Sigmoid colon (tissue), 4 donors: Measurements from ENCODE around the gene TNNI2.

ENCODE experiments used
- CTCF ChIP-seq, 4 experiments: fragments of 450-650 bp in 3 of 4; fragments of 200-600 bp in 1 of 4; IDR thresholded peaks; one replicate each; pipeline ENCODE4 v1.5.1; 2016 to 2019; ENCODE audit warnings: antibody characterized with exemption in 4 of 4, mild to moderate bottlenecking in 3 of 4, moderate library complexity in 2 of 4
- EP300 ChIP-seq, 4 donors: sonication (generic); formaldehyde crosslinking; IDR thresholded peaks; one replicate each; pipeline ENCODE4 v1.6.1; 2017; ENCODE audit warnings: antibody characterized with exemption in 4 of 4
- POLR2A ChIP-seq, 2 donors: fragments of 450-650 bp; IDR thresholded peaks; one replicate each; pipeline ENCODE4 v1.6.1; 2016; ENCODE audit warnings: antibody characterized with exemption in 2 of 2, mild to moderate bottlenecking in 2 of 2, moderate library complexity in 2 of 2
- POLR2AphosphoS5 ChIP-seq, 4 donors: sonication (generic); formaldehyde crosslinking; IDR thresholded peaks; one replicate each; pipeline ENCODE4 v1.6.1; 2017; ENCODE audit warnings: antibody characterized with exemption in 4 of 4

GRCh38 chr11:1863352-1864216, 24.8 kb downstream of the TNNI2 start:
- TF ChIP-seq CTCF (IDR thresholded peaks at IDR 0.05) (no peak), POLR2AphosphoS5 (IDR thresholded peaks at IDR 0.05) (peak; percentile 54 to 77 (median 68)), POLR2A (IDR thresholded peaks at IDR 0.05) (no peak), EP300 (IDR thresholded peaks at IDR 0.05) (no peak)
